Measurements from ENCODE around the gene CTNND2.

CTNND2 gene

GRCh38 chr5:11509793-11510192, 394.5 kb downstream of the CTNND2 start:
- no peak for DNase-seq (ENCODE audit: insufficient read length, low spot score)
- no peak for TF ChIP-seq CTCF (IDR thresholded peaks at IDR 0.05; ENCODE audit: insufficient read depth, missing control alignments)
- no peak for FAIRE-seq

GRCh38 chr5:11507156-11507910, 396.9 kb downstream of the CTNND2 start:
- FAIRE-seq (no peak), DNase-seq (ENCODE audit: insufficient read length, low spot score) (no peak)
- no peak for TF ChIP-seq CTCF (IDR thresholded peaks at IDR 0.05; ENCODE audit: insufficient read depth, missing control alignments)

GRCh38 chr5:11504886-11505193, 399.4 kb downstream of the CTNND2 start:
- no peak for TF ChIP-seq CTCF (IDR thresholded peaks at IDR 0.05; ENCODE audit: insufficient read depth, missing control alignments)

GRCh38 chr5:11504065-11504885, 400.0 kb downstream of the CTNND2 start:
- TF ChIP-seq CTCF (IDR thresholded peaks at IDR 0.05; ENCODE audit: insufficient read depth, missing control alignments) = no peak
- DNase-seq (ENCODE audit: insufficient read length, low spot score) (no peak), FAIRE-seq (no peak)

More at GRCh38 chr5:11504886-11505193, 399.4 kb downstream of the CTNND2 start:
- FAIRE-seq (no peak), DNase-seq (ENCODE audit: insufficient read length, low spot score) (no peak)

GRCh38 chr5:11502783-11503182, 401.5 kb downstream of the CTNND2 start:
- DNase-seq (ENCODE audit: insufficient read length, low spot score) = no peak
- FAIRE-seq = no peak
- TF ChIP-seq CTCF (IDR thresholded peaks at IDR 0.05; ENCODE audit: insufficient read depth, missing control alignments) = no peak

- FAIRE-seq (no peak), DNase-seq (ENCODE audit: insufficient read length, low spot score) (no peak)
- TF ChIP-seq CTCF (IDR thresholded peaks at IDR 0.05; ENCODE audit: insufficient read depth, missing control alignments) = no peak
These were observed 406.6 kb downstream of the CTNND2 start for GRCh38 chr5:11497651-11498050.

All from D721Med (cell line).